C1 segment of cervical spinal cord (tissue), 14 donors: Measurements from ENCODE around the gene SLAMF8.

Source experiments
- DNase-seq, 14 donors: peaks; one replicate each; lab custom pipeline; 2025; lab: John Stamatoyannopoulos, UW

Gene SLAMF8

GRCh38 chr1:159845751-159846629 lies 19.3 kb downstream of the SLAMF8 start:
- DNase-seq: no peak

- DNase-seq: no peak
These were observed 20.6 kb downstream of the SLAMF8 start for GRCh38 chr1:159847231-159847630.

DNA sequence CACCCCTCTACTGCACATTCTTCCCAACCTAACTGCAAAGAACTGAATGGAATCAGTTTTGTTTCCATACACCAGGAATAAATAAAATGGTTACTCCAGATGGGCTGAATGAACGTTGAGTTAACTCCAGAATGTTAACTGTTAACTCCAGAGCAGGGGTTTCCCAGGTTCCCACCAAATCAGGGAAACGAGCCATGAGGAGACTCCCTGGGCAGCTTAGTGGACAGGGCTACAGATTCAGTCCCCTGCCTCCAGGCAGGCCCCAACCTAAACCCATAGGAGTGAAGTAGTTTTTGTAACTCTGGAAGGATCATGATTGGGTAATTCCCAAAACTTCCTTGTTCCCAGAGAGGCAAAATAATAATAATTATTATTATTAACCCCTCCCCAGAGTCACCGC lies 21.7 kb downstream of the SLAMF8 start:
- no peak for DNase-seq

- DNase-seq: no peak
These were observed 23.1 kb downstream of the SLAMF8 start for GRCh38 chr1:159849626-159850366.

DNA sequence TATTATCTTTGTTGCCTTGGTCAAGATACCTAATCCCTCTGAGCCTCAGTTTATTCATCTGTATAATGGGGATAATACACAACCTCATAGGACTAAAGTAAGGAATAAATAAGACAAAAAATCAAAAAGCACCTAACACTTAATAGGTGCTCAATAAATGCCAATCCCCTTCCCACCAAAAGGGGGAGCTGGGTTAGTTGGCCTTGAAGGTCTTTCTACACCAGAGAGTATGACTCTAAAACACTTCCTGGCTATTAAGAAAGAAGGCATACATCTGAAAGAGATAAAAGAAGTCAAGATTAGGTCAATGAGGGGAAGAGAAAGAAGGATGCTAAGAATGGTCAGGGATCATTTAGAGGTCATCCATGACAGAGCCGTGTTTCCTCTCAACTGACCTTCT lies 24.7 kb downstream of the SLAMF8 start:
- no peak for DNase-seq

DNA sequence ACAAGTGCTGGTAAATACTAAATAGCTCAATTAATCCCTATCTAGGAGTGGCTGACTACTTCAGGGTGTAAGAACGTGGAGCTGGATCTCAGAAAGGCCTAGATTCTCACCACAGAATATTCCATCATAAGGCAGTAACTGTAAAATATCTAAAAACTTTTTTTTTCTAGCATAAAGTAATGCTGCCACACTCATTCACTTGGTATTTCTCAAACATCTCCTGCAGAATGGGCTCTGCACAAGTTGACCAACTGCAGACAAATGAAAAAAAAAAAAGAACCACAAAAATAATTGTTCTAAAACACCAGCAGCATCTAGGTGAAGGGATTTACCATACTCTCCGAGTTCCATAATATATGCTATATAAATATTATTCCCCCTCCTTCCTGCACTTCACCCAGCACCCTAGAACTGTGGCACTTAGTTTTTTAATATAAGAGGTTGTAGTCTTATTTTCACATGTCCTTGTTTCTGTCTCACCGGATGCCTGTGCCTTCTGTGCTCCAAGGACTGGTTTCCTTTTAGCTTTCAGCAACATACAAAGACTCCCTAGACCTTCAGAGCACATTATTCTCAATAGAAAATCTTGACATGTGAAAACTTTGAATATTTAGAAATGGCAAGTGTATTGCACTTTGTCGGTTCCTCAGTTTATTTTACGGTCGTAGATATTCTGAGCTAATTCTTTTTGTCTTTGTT lies 26.9 kb downstream of the SLAMF8 start:
- no peak for DNase-seq

DNA sequence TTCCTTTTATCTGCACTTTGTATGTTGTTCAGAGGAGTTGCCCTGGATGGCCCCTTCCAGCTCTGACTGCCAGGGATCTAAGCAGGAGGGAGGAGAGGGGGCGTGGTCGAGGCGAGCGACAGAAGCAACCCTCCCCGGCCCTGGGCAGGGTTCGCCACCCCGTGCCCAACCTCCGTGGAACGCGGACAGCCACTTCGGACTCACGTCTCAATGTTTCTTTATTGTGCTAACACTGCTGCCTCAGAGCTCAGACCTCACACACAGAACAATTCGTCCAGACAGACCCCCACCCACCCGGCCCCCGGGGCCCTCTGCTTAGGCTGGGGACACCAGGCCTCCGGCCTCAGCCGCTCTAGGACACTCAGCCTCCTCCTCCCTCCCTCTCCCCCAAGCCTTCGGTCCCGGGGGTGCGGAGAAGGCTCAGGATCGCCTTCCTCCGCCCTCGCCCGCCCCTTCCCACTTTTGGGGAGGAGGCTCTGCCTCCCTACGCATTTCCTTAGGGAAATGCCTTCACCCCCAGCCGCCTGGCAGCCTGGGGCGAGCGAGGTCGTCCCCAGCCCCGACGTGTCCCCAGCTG lies 27.5 kb downstream of the SLAMF8 start:
- peak in 12 of 14 donors; percentile 9 to 78 (median 56) for DNase-seq

DNA sequence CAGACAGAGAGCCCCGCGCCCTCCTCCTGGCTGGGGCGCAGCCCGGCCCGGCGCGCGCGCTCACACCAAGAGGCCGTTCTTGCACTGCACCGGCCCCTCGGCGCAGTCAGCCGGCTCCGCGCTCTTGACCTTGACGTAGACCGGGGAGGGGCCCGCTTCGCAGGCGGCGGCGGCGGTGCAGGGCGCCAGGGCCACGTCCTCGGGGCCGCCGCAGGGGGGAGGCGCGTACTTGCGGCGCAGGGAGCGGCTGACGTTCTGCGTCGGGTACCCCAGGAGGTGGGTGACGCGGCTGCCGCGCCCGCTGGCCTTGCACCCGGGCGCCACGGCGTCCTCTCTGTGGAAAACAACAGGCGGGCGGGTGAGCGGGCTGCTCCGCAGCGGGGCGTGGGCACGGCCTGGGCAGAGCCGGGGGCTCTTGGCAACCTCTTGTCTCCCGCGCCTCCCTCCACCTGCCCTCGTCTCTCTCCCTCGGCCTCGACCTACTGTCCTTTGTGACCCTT lies 28.1 kb downstream of the SLAMF8 start:
- DNase-seq: peak in 13 of 14 donors; percentile 9 to 75 (median 65)

DNA sequence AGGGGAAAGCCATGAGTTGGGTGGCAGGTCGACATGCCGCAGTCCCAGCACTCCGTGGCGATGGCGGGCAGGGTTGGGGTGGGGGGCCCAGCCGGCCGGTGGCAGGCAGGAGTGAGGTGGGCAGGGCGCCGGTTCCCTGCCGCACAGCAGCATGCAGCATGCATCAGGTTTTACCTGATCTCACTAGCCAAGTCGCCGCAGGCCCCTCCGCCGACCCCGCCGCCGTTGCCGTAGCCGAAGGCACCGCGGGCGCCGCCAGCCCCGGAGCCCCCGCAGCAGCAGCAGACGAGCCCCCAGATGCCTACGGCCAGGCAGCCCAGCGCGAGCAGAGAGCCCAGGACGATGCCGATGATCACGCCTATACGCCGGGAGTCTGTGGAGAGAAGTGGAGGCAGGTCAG lies 29.0 kb downstream of the SLAMF8 start:
- DNase-seq: no peak

DNA sequence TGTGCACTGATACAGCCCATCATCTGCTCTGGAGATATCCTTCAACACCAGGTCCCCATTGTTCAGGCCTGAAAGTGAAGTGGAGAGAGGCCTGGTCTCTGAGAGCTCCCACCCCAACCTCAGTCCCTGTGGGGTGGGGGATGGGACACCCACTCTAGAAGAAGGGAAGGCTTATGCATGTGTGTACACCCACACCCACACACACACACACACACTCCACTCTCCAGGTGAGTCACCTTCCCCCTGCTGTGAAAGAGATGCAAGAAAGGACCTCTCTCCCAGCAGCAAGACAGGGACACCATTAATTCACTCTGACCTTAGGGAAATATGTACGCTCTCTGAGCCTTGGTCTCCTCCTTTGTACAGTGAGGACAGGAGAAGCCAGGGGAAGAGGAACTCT lies 29.9 kb downstream of the SLAMF8 start:
- DNase-seq: no peak

- no peak for DNase-seq
These were observed 31.2 kb downstream of the SLAMF8 start for GRCh38 chr1:159857889-159858288.

DNA sequence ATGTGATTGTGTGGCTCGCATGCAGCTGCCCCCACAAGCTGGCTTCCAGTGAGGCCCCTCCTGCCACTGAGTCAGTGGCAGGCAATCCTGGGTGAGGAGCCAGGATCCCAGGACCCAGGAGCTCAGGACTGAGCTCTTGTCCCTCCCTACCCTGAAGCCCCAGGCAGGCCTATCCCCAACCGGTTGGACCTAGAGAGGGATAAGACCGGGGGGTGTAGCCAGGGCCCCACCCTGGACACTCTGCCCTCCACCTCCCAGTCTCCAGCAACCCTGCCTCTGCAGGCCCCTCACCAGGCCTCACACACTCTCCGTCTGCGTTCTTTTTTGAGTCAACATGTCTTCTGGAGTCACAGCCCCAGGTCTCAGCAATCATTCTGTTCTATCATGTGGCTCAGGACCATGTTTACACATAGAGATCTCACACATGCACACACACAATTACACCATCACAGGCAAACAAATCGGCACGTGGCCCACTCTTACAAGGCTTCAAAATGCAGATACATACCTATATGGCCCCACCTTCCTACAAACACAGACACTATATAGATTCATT lies 33.2 kb downstream of the SLAMF8 start:
- DNase-seq: no peak

GRCh38 chr1:159860456-159860855 lies 33.8 kb downstream of the SLAMF8 start:
- DNase-seq: no peak

- no peak for DNase-seq
These were observed 34.5 kb downstream of the SLAMF8 start for GRCh38 chr1:159861218-159861617.

- DNase-seq: no peak
These were observed 35.4 kb downstream of the SLAMF8 start for GRCh38 chr1:159862031-159862430.

- no peak for DNase-seq
These were observed 35.9 kb downstream of the SLAMF8 start, which contains the start of gene VSIG8 for GRCh38 chr1:159862557-159862956. Gene VSIG8 (minus strand): TSS chr1:159862657. CDS start chr1:159862521, 136 bp downstream.

DNA sequence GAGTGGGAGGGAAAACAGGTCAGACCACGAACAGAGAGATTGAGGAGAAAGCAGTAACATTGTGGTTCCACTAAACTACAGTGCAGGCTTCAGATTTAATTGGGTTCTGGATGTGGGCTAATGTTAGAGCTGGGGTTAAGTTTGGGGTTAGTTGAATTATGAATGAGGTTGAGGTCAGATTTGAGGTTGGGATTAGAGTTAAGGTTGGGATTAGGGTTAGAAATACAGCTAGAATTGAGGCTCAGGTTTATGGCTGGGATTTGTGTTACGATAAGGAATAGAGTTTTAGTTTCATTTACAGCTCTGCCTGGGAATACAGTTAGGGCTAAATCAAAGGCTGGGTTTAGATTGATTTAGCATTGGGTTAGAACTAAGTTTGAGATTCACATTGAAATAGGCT lies 37.6 kb downstream of the SLAMF8 start:
- no peak for DNase-seq

DNA sequence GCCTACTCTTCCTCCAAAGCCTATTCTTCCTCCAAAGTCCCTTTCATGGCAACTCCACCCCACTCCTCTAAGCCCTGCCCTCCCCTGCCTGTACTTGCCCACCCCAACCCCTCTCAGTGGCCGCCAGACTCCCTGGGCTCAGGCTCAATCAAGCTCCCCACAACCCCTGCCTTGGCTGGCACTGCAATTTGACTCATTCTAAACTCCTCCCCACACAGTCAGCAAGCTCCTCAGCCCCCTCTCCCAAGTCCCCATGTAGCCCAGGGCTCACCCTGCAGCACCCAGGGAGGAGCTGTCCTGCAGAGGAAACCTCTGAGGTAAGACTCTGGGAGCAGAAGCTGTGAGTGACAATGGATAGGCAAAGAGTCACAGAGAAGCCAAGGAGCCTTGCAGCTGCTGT lies 39.4 kb downstream of the SLAMF8 start:
- DNase-seq: no peak

DNA sequence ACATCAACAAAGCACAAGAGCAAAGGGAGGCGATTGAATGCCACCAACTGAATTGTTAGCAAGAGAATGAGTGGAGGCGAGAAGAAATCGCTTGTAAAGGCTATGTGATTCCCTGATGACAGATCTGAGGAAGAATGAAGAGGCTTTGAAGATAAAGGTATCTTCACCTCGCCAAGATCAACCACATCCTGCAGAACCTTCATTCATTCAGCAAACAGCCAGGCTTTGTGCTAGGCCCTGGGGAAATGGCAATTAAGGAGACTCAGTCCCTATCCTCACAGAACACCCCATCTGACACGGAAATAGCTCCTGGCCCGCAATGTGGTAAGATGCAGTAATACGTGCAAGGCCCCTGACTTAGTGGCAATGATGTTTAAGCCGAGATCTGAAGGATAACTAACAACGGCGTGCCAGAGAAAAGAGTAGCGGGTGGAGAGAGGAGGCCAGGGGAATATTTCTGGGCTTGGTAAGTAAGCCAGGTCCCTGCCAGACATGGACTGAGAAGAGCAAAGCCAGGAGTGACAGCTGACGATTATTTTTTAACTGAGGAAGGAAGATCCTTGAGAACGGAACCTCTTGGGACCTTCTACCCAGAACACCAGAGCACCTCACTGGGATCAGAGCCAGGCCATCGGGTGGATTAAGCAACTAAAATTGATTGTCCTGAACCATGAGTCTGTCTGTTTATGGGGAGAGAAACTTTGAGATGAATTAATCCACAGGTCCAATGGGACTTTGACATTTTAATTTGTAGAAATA lies 40.4 kb downstream of the SLAMF8 start:
- DNase-seq: no peak

GRCh38 chr1:159867664-159868026 lies 41.0 kb downstream of the SLAMF8 start:
- peak in 1 of 14 donors; percentile 9 for DNase-seq

DNA sequence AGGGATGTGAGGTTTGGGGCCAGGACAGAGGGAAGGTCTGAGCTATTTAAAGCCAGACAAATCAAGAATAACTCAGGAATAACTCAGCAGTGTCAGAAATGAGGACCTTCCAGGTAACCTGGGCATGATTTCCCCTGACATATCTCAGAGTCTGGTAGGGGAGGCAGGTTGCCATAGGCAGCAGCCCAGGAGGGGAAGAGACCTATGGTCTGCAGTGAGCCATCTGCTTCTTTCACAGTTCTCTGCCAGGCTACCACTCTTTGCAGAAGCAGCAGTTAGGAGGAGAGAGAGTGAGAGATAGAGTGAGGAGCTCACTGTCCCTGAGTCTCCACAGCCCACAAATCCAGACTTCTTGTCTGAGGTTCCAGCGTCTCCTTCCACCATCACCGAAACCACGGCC lies 42.1 kb downstream of the SLAMF8 start:
- DNase-seq: peak in 1 of 14 donors; percentile 79
